Stomach (tissue), 9 donors: ENCODE data around the gene PLCB1. TPM values are rescaled to one million over a fixed set of nuclear protein-coding genes. Genes with fewer than 3 reads are reported as not detected.

Experiments
- DNase-seq, 2 donors: peaks; one replicate each; pipeline versions ENCODE4 v3.0.0 to v3.0.0-alpha.2; 2013 to 2019
- H3K27ac ChIP-seq, 5 donors: fragments of 200-600 bp in 4 of 5; sonication (generic) in 4 of 5; one replicate each; pipeline ENCODE4 v1.5.1; 2013 to 2019; ENCODE audit warnings: mild to moderate bottlenecking in 1 of 5, moderate library complexity in 1 of 5
- H3K27me3 ChIP-seq, 3 donors: fragments of 200-600 bp; sonication (generic); one replicate each; pipeline ENCODE4 v1.5.1; 2017 to 2019; ENCODE audit warnings: mixed run types in 1 of 3
- H3K36me3 ChIP-seq, 4 donors: fragments of 200-600 bp; sonication (generic); 1 replicate in 3 of 4; 2 replicates in 1 of 4; pipeline ENCODE4 v1.5.1; 2016 to 2019
- H3K4me1 ChIP-seq, 4 donors: fragments of 200-600 bp; sonication (generic); one replicate each; pipeline ENCODE4 v1.5.1; 2016 to 2019
- H3K4me3 ChIP-seq, 4 donors: fragments of 200-600 bp; sonication (generic) in 3 of 4; one replicate each; pipeline ENCODE4 v1.5.1; 2016 to 2019; ENCODE audit warnings: mild to moderate bottlenecking in 1 of 4
- H3K9me3 ChIP-seq, 4 donors: fragments of 200-600 bp; sonication (generic); one replicate each; pipeline ENCODE4 v1.5.1; 2016 to 2019
- EP300 ChIP-seq: sonication (generic); formaldehyde crosslinking; IDR thresholded peaks from one replicate; pipeline ENCODE4 v1.6.1; 2017; ENCODE audit warnings: antibody characterized with exemption
- POLR2A ChIP-seq, 4 donors: fragments of 450-650 bp; IDR thresholded peaks; one replicate each; pipeline ENCODE4 v1.6.1; 2016; ENCODE audit warnings: antibody characterized with exemption in 4 of 4, control low read depth in 2 of 4, mild to moderate bottlenecking in 1 of 4, moderate library complexity in 1 of 4
- POLR2AphosphoS5 ChIP-seq, 3 donors: sonication (generic); formaldehyde crosslinking; IDR thresholded peaks; one replicate each; pipeline ENCODE4 v1.6.1; 2016; ENCODE audit warnings: antibody characterized with exemption in 3 of 3
- whole genome bisulfite sequencing, 5 donors: extraction: QIAGEN DNeasy Blood & Tissue Kit in 3 of 5; methylation state at CpG; one replicate each; pipeline versions ENCODE4 v1.1.5 to v1.1.7; 2013 to 2018; 5-methylcytosine and 5-hydroxymethylcytosine counted together
- intact Hi-C: fragments of 100-400 bp; cut with DNase I; formaldehyde crosslinking; loops from one replicate; pipeline ENCODE4 v1.15.1; 2023; ENCODE audit warnings: low total_unique reads
- polyA plus RNA-seq, 3 donors: library from polyadenylated mRNA; stranded (reverse); fragments of 200-250 nt; gene quantifications; one replicate each; pipeline ENCODE4 v1.2.3, GENCODE V29; 2013
- total RNA-seq, 5 donors: library from RNA; depleted of rRNA; stranded (reverse); fragments of >200 nt; gene quantifications; one replicate each; pipeline versions ENCODE4 v1.1.0 to v1.2.3, GENCODE V29; 2014 to 2016
- TF ChIP-seq, protein P1 (sequence below), 7 experiments: fragments of 450-650 bp in 4 of 7; fragments of 200-600 bp in 3 of 7; sonication (generic) in 3 of 7; IDR thresholded peaks; one replicate each; pipeline ENCODE4 v1.5.1; 2016 to 2019; ENCODE audit warnings: antibody characterized with exemption in 7 of 7, control low read depth in 2 of 7, mild to moderate bottlenecking in 1 of 7
- donor health status: healthy with polysubstance abuse.
- donor health status: Bipolar disorder and iron deficiency.
- donor health status: healthy.

Gene PLCB1
- total and polyA plus RNA-seq, 8 donors = 4.1 to 66.5 (median 11.7) TPM

DNA sequence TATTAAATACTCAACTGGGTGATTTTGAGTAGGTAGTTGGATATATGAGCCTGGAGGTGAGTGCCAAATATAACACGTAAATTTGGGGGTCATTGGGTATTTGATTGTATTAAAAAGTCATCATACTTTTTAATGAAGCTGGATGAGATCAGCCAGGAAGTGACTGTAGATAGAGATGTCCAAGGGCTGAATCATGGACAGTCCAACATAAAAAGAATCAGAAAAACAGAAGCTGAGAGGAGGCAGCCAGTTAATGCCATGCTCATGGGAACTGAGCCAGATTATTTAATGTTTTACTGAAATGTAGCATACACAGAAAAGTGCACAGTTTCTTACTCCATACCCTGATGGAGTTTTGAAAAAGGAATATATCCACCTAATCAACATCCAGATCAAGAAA, 501.3 kb downstream of the PLCB1 start:
- H3K4me3 ChIP-seq = no peak overlapping the region
- no peaks in the 10 kb centered on the region for H3K27me3 ChIP-seq
- intact Hi-C loops = no loop called here
- TF ChIP-seq EP300 (no peak), POLR2A (IDR thresholded peaks at IDR 0.05) (no peak), POLR2AphosphoS5 (IDR thresholded peaks at IDR 0.05) (no peak)
- TF ChIP-seq, protein P1, sequence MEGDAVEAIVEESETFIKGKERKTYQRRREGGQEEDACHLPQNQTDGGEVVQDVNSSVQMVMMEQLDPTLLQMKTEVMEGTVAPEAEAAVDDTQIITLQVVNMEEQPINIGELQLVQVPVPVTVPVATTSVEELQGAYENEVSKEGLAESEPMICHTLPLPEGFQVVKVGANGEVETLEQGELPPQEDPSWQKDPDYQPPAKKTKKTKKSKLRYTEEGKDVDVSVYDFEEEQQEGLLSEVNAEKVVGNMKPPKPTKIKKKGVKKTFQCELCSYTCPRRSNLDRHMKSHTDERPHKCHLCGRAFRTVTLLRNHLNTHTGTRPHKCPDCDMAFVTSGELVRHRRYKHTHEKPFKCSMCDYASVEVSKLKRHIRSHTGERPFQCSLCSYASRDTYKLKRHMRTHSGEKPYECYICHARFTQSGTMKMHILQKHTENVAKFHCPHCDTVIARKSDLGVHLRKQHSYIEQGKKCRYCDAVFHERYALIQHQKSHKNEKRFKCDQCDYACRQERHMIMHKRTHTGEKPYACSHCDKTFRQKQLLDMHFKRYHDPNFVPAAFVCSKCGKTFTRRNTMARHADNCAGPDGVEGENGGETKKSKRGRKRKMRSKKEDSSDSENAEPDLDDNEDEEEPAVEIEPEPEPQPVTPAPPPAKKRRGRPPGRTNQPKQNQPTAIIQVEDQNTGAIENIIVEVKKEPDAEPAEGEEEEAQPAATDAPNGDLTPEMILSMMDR (IDR thresholded peaks at IDR 0.05) = no peak
- no peaks in the 10 kb centered on the region for H3K4me1 ChIP-seq
- no peak for DNase-seq
- no peak overlapping the region for H3K27ac ChIP-seq
- H3K9me3 ChIP-seq = no peaks in the 10 kb centered on the region
- 80 to 87% (median 82%) methylated on average over 1 of the region's 1 CpG for WGBS, 5 donors
- H3K36me3 ChIP-seq = no peaks in the 10 kb centered on the region

DNA sequence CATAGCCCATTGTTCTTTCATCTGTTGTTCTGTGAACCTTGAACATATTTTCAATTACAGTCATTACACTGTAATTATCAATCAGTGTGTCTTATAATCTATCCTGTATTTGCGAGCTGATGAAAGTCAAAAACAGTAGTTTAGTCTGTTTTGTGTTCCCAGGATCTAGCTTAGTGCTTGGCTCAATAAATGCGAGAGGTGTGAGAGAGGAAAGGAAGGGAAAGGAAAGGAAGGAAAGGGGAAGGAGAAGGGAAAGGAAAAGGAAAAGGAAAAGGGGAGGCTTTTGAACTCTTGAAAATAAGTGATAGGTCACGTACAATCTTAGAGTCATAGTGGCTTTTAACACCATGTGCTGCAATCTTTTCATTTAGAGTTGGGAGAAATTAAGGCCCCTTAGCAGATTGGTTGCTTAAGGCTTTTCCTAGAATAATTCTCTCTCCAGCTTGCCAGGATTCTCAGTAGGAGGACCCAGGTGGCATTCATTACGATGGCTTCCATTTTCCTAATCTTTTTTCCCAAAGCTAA, 503.0 kb downstream of the PLCB1 start:
- Histone ChIP-seq H3K36me3 (no peaks in the 10 kb centered on the region), H3K9me3 (no peaks in the 10 kb centered on the region), H3K27me3 (no peaks in the 10 kb centered on the region), H3K27ac (no peak overlapping the region), H3K4me3 (no peak overlapping the region), H3K4me1 (no peaks in the 10 kb centered on the region)
- 82 to 94% (median 90%) methylated on average over 4 of the region's 4 CpGs for WGBS, 5 donors
- intact Hi-C loops = no loop called here
- TF ChIP-seq EP300 (no peak), POLR2A (IDR thresholded peaks at IDR 0.05) (no peak)
- DNase-seq = no peak

DNA sequence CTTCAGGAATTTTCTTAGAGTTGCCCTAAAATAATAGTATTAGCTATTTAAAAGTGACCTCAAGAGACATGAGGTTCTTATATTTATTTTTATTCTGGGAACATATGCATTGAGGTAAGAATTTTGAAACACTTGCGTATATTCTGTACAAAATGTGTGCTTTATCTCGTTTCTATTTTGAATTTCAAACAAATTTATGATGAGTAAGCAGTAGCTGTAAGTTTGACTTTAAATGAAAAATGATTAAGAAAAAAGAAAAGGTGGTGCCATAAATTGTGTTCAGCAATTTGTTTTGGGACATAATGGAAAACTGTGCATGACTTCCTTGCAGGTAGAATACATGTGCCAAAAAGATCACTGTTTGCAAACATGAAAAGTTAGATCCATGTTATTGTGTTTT, 503.8 kb downstream of the PLCB1 start:
- no peak overlapping the region for H3K27ac ChIP-seq
- no peak overlapping the region for H3K4me3 ChIP-seq
- no peak for DNase-seq
- WGBS, 5 donors = 60 to 77% (median 67%) methylated on average over 2 of the region's 2 CpGs
- no peaks in the 10 kb centered on the region for H3K27me3 ChIP-seq
- no peaks in the 10 kb centered on the region for H3K36me3 ChIP-seq
- TF ChIP-seq POLR2AphosphoS5 (IDR thresholded peaks at IDR 0.05) (no peak), POLR2A (IDR thresholded peaks at IDR 0.05) (no peak), EP300 (no peak)
- TF ChIP-seq, protein P1 (IDR thresholded peaks at IDR 0.05) = no peak
- no peaks in the 10 kb centered on the region for H3K4me1 ChIP-seq
- H3K9me3 ChIP-seq = no peaks in the 10 kb centered on the region
- intact Hi-C loops = no loop called here

DNA sequence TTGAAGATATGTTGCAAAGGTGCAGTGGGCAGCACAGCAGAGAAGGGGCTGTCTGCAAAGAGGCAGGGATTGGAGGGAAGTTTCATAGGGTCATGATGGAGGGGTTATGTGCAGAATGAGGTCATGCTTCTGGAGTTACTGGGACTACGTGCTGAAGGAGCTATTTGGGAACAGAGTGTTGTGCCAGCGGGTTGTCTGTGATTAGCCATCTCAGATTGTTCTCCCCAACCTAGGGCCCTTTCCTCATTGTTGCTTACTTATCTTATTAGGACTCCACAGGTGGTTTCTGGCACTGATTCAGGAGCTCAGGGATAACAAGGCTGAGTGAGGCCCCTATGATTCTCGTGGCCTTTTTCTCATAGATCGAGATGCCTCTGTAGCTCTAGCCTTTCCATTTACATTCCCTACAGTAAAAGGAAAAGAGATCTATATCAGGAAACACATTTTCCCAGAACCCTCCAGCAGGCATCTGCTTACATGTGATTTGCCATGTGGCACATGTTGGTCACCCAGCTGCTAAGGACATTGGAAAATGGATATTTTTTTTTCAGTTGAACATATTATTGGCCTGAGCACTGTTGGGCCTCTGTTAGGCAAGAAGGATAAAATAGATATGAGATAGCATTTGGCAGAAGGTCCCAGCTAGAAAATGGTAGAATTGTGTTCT, 507.2 kb downstream of the PLCB1 start:
- intact Hi-C loops = no loop called here
- 63 to 77% (median 73%) methylated on average over 4 of the region's 4 CpGs for WGBS, 5 donors

More for the DNA sequence above, 507.2 kb downstream of the PLCB1 start:
- Histone ChIP-seq H3K27me3 (no peaks in the 10 kb centered on the region), H3K36me3 (no peaks in the 10 kb centered on the region), H3K4me1 (no peaks in the 10 kb centered on the region), H3K4me3 (no peak overlapping the region), H3K27ac (no peak overlapping the region), H3K9me3 (no peaks in the 10 kb centered on the region)
- DNase-seq = no peak
- TF ChIP-seq POLR2A (IDR thresholded peaks at IDR 0.05) (no peak), POLR2AphosphoS5 (IDR thresholded peaks at IDR 0.05) (no peak), EP300 (no peak)
- TF ChIP-seq, protein P1 (IDR thresholded peaks at IDR 0.05) = no peak
